ENCODE data around the gene NRSN1. TPM values are rescaled to one million over a fixed set of nuclear protein-coding genes. Genes with fewer than 3 reads are reported as not detected.

Gene NRSN1
- total and polyA plus RNA-seq, 2 of the 13 experiments (the other 11 are each of a cell fraction or from before 2014, with no cell fraction given): not detected

DNA sequence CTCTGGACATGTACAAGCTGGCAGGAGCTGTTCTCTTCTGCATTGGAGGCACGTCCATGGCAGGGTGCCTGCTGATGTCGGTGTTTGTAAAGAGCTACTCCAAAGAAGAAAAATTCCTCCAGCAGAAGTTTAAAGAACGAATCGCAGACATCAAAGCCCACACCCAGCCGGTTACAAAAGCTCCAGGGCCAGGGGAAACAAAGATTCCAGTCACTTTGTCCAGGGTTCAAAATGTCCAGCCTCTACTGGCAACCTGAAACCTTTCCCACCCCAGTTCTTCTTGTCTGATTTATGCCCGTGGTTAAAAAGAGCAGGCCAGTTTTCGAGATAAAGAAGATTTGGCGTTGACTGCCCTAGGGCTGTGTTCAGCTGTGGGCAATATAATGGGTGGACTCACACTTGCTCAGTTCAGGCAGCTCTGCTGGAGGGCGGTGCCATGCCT is 19.7 kb downstream of the NRSN1 start (continued):
- TF ChIP-seq ZNF768 (CRISPR knock-in tag; IDR thresholded peaks at IDR 0.05) (no peak), NFKBIZ (CRISPR knock-in tag; IDR thresholded peaks at IDR 0.05) (no peak), ZNF788 (CRISPR knock-in tag; IDR thresholded peaks at IDR 0.05; ENCODE audit: borderline replicate concordance) (peak; percentile 43; the same call in 1 of the 2 replicates), ZNF629 (CRISPR knock-in tag; conservative IDR thresholded peaks at IDR 0.05) (peak; percentile 88), HOXA7 (CRISPR knock-in tag; IDR thresholded peaks at IDR 0.05) (no peak), CENPX (CRISPR knock-in tag; IDR thresholded peaks at IDR 0.05) (no peak), MZF1 (CRISPR knock-in tag; IDR thresholded peaks at IDR 0.05; ENCODE audit: borderline replicate concordance) (no peak), ZNF143 (CRISPR knock-in tag; IDR thresholded peaks at IDR 0.05) (no peak), HES4 (CRISPR knock-in tag; IDR thresholded peaks at IDR 0.05; ENCODE audit: borderline replicate concordance) (no peak), ZNF747 (CRISPR knock-in tag; IDR thresholded peaks at IDR 0.05; ENCODE audit: borderline replicate concordance) (no peak), ZNF83 (CRISPR knock-in tag; IDR thresholded peaks at IDR 0.05; ENCODE audit: borderline replicate concordance) (no peak), ZFP37 (CRISPR knock-in tag; IDR thresholded peaks at IDR 0.05; ENCODE audit: borderline replicate concordance) (no peak), MIER2 (CRISPR knock-in tag; IDR thresholded peaks at IDR 0.05) (peak; percentile 70; the same call in 1 of the 2 replicates)
- TF ChIP-seq, protein P1, sequence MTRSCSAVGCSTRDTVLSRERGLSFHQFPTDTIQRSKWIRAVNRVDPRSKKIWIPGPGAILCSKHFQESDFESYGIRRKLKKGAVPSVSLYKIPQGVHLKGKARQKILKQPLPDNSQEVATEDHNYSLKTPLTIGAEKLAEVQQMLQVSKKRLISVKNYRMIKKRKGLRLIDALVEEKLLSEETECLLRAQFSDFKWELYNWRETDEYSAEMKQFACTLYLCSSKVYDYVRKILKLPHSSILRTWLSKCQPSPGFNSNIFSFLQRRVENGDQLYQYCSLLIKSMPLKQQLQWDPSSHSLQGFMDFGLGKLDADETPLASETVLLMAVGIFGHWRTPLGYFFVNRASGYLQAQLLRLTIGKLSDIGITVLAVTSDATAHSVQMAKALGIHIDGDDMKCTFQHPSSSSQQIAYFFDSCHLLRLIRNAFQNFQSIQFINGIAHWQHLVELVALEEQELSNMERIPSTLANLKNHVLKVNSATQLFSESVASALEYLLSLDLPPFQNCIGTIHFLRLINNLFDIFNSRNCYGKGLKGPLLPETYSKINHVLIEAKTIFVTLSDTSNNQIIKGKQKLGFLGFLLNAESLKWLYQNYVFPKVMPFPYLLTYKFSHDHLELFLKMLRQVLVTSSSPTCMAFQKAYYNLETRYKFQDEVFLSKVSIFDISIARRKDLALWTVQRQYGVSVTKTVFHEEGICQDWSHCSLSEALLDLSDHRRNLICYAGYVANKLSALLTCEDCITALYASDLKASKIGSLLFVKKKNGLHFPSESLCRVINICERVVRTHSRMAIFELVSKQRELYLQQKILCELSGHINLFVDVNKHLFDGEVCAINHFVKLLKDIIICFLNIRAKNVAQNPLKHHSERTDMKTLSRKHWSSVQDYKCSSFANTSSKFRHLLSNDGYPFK (CRISPR knock-in tag; IDR thresholded peaks at IDR 0.05; ENCODE audit: borderline replicate concordance): no peak
- TF ChIP-seq, protein P2, sequence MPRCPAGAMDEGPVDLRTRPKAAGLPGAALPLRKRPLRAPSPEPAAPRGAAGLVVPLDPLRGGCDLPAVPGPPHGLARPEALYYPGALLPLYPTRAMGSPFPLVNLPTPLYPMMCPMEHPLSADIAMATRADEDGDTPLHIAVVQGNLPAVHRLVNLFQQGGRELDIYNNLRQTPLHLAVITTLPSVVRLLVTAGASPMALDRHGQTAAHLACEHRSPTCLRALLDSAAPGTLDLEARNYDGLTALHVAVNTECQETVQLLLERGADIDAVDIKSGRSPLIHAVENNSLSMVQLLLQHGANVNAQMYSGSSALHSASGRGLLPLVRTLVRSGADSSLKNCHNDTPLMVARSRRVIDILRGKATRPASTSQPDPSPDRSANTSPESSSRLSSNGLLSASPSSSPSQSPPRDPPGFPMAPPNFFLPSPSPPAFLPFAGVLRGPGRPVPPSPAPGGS (CRISPR knock-in tag; IDR thresholded peaks at IDR 0.05): 0 out of 2 replicates have a peak, but pooled peaks have one; percentile 5
- TF ChIP-seq, protein P3, sequence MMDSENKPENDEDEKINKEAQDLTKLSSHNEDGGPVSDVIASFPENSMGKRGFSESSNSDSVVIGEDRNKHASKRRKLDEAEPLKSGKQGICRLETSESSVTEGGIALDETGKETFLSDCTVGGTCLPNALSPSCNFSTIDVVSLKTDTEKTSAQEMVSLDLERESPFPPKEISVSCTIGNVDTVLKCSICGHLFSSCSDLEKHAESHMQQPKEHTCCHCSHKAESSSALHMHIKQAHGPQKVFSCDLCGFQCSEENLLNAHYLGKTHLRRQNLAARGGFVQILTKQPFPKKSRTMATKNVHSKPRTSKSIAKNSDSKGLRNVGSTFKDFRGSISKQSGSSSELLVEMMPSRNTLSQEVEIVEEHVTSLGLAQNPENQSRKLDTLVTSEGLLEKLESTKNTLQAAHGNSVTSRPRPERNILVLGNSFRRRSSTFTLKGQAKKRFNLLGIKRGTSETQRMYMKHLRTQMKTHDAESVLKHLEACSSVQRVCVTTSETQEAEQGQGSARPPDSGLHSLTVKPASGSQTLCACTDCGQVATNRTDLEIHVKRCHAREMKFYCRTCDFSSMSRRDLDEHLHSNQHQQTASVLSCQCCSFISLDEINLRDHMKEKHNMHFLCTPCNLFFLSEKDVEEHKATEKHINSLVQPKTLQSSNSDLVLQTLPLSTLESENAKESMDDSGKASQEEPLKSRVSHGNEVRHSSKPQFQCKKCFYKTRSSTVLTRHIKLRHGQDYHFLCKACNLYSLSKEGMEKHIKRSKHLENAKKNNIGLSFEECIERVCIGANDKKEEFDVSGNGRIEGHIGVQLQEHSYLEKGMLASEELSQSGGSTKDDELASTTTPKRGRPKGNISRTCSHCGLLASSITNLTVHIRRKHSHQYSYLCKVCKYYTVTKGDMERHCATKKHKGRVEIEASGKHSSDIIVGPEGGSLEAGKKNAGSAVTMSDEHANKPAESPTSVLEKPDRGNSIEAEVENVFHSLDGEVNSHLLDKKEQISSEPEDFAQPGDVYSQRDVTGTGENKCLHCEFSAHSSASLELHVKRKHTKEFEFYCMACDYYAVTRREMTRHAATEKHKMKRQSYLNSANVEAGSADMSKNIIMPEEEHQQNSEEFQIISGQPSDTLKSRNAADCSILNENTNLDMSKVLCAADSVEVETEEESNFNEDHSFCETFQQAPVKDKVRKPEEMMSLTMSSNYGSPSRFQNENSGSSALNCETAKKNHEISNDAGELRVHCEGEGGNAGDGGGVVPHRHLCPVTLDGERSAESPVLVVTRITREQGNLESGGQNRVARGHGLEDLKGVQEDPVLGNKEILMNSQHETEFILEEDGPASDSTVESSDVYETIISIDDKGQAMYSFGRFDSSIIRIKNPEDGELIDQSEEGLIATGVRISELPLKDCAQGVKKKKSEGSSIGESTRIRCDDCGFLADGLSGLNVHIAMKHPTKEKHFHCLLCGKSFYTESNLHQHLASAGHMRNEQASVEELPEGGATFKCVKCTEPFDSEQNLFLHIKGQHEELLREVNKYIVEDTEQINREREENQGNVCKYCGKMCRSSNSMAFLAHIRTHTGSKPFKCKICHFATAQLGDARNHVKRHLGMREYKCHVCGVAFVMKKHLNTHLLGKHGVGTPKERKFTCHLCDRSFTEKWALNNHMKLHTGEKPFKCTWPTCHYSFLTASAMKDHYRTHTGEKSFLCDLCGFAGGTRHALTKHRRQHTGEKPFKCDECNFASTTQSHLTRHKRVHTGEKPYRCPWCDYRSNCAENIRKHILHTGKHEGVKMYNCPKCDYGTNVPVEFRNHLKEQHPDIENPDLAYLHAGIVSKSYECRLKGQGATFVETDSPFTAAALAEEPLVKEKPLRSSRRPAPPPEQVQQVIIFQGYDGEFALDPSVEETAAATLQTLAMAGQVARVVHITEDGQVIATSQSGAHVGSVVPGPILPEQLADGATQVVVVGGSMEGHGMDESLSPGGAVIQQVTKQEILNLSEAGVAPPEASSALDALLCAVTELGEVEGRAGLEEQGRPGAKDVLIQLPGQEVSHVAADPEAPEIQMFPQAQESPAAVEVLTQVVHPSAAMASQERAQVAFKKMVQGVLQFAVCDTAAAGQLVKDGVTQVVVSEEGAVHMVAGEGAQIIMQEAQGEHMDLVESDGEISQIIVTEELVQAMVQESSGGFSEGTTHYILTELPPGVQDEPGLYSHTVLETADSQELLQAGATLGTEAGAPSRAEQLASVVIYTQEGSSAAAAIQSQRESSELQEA (CRISPR knock-in tag; IDR thresholded peaks at IDR 0.05; ENCODE audit: not compliant biosample characterization): no peak
